Anterior cingulate cortex (tissue), 58 donors: ENCODE results near the gene LRCH1.

Experiments used
- DNase-seq, 58 donors: peaks; one replicate each; lab custom pipeline; 2025; lab: John Stamatoyannopoulos, UW

Gene LRCH1

DNA sequence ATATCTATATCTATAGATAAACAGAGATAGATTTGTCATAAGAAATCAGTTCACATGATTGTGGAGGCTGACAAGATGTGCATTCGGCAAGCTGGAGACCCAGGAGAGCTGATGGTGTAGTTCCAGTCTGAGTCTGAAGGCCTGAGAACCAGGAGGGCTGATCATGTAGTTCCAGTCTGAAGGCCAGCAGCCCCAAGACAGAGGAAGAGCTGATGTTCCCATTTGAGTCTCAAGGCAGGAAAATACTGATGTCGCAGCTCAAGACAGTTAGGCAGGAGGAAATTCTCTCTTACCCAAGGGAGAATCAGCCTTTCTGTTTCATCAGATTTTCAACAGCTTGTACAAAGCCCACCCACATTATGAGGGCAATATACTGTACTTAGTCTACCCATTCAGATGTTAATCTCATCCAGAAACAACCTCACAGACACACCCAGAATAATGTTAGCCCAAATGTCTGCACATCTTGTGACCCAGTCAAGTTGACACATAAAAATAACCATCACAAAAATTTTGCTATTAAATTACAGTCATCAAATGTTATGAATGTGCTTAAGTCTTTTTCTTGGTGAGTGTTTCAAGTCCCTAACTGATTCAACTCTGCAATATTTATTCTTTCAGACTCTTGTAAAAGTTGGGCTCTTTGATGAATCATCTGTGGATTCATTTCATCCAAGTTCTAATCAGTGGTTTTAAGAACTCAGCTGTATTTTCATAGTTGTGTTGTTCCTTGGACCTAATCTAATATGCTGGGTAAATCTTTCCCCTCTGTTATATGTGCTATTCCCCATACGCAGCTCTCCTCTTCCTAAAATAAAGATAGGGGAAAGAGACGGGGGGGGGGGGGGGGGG lies 22.7 kb upstream of the LRCH1 start:
- no peak for DNase-seq

DNA sequence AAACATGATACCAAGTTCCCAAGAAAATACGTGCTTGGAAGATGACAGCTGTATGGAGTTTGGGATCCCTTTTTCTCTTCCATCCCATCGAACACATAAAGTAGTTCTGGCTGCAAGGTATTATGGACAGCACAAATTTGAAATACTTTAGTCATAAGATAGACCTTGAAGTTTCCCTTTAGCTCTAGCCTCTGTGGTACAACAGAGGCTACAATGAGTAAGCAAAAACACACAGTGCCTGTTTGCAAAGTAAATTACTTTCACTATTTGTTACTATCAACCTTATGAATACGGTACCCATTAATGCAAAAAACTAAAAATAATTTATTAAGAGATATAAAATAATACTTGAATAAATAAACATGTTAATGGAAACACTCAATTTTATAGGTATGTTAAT lies 21.0 kb upstream of the LRCH1 start:
- DNase-seq: no peak

DNA sequence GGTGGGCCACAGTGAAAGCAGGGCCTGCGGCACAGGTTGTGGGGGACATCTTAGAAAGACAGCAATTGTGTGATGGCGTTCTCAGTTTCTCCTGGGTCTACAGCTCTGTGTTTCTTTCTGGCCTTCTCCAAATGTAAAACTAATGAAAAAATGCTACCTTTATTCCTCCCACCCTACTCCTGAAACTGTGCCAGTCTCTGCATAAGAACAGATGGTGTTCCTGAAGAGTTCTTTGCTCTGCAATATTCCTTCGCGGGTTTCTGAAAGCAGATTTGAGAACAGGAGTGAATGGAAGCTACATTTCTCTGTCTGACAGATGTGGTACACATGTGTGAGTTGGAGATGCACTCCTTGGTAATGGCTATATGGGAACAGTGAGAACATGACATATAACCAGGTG lies 18.0 kb upstream of the LRCH1 start:
- DNase-seq: no peak

GRCh38 chr13:46535825-46536224 lies 17.1 kb upstream of the LRCH1 start:
- no peak for DNase-seq

DNA sequence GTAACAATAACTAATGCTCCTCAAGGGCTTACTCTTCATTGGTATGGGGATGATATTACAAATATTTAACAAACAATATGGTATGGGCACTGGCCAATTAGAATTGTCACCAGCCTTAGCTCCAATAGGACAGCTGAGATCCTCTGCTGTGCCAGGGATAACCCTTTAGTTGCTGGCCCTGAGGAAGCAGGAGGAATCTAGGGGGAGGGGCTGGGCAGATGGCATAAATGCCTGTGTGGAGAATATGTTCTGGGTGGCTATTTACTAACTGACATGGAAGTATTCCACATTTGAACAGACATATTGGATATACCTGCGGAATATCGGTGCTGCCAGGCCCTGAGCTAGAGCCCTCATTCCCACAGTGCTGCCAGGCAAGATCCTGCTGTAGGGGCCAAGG lies 16.6 kb upstream of the LRCH1 start:
- no peak for DNase-seq

GRCh38 chr13:46539231-46539630 lies 13.7 kb upstream of the LRCH1 start:
- no peak for DNase-seq

DNA sequence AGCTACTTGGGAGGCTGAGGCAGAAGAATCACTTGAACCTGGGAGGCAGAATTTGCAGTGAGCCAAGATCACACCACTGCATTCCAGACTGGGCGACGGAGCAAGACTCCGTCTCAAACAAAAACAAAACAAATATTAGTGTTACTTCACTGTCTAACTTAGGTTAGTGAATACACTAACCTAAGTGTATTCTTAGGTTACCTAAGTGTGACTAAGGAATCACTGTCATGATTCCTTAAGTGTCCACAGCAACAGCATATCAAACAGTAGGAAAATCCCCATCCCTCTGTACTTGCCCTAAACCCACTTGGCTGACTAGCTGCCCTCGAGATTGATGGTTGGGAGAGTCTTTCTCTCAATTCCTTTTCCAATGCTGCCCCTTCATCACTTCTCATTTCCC lies 11.8 kb upstream of the LRCH1 start:
- no peak for DNase-seq

DNA sequence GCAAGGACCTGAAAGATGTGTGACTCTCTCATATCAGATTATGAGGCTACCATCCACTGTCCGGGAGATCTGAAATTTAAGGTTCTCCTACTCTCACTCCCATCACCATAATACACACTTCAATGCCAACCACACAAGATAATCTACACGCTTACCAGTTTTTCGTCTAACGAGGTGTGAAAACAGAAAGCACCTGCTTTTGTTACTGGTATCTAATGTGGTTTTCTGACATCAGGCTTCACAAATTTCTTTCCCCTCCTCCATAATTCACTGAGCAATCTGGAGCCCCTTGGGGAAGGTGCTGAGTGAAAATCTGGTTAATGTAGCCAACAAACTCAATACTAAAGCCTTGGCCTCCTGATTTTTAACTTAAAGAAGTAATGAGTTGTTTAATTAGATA lies 10.1 kb upstream of the LRCH1 start:
- no peak for DNase-seq

- DNase-seq: no peak
Observed at GRCh38 chr13:46543287-46543686, 9.7 kb upstream of the LRCH1 start.

GRCh38 chr13:46544208-46544607 lies 8.8 kb upstream of the LRCH1 start:
- no peak for DNase-seq

GRCh38 chr13:46544811-46545210 lies 8.2 kb upstream of the LRCH1 start:
- DNase-seq: no peak

- no peak for DNase-seq
Observed at GRCh38 chr13:46546084-46546768, 6.7 kb upstream of the LRCH1 start.

- DNase-seq: no peak
Observed at GRCh38 chr13:46550822-46551221, 2.1 kb upstream of the LRCH1 start.

DNA sequence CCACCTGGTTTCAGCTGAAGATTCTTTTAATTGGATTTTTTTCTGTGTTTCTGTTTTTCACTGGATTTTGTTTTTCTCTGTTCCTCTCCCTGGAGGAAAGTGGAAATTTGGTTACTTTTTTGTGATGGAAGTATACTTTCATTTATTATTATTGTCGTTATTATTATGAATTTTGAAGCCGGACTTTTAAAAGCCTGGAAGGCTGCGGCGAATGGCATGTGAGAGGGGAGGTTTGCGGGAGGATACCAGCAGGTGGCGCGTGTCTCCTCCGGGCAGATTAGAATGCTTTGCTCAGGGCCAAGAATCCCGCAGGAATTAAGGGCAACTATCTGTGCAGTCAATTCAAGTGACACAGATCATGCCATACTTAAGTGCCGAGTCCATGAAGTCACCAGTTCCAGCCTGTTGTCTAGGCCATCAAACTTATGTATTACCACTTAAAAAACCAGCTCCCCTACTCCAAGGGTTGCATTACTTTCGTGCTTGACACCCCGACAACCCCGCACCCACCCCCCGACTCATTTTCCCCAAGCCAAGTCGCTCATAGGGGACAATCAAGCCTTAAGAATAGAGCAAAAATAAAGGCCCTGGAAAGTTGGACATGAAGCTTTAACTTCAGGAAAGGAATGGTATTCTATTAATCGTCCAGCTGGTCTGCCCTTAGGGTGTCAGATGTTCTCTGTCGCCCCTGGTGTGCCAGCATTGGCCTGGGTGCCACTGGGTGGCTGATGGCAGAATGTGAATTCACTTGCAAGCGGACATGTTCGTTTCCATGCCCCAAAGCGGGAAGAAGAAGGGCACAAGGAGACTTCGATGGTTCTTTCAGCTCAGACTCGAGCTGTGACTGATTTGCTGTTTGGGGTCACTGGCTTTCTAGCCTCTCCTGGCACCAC lies 1.3 kb upstream of the LRCH1 start:
- DNase-seq: peak in 38 of 58 donors; percentile 1 to 77 (median 18)

- peak in 1 of 58 donors; percentile 2 for DNase-seq
Observed at GRCh38 chr13:46552303-46552682, 677 bp upstream of the LRCH1 start.

- peak in 8 of 58 donors; percentile 14 to 64 (median 46) for DNase-seq
Observed at GRCh38 chr13:46553521-46553885, 533 bp downstream of the LRCH1 start.

- peak in 42 of 58 donors; percentile 7 to 69 (median 34) for DNase-seq
Observed at GRCh38 chr13:46553886-46554858, 1.2 kb downstream of the LRCH1 start.

GRCh38 chr13:46554951-46555350 lies 2.0 kb downstream of the LRCH1 start:
- no peak for DNase-seq

GRCh38 chr13:46555722-46556417 lies 2.9 kb downstream of the LRCH1 start:
- DNase-seq: no peak
